SW 1271 (cell line): ENCODE data around the gene ORAI3.

Source experiments
- DNase-seq, 2 experiments: peaks; one replicate each; lab custom pipeline; 2025; lab: John Stamatoyannopoulos, UW

The ORAI3 gene

DNA sequence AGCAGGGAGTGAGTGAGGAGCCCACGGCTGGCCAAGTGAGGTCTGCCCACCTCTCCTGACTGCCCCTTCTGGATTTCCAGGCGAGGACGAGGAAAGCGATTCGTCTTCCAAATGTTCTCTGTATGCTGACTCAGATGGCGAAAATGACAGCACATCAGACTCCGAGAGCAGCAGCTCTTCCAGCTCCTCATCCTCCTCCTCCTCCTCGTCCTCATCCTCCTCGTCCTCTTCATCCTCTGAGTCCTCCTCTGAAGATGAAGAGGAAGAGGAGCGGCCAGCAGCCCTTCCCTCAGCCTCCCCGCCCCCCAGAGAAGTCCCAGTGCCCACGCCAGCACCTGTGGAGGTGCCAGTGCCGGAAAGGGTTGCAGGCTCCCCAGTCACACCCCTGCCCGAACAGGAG, 22.4 kb downstream of the ORAI3 start:
- DNase-seq, result no peak

DNA sequence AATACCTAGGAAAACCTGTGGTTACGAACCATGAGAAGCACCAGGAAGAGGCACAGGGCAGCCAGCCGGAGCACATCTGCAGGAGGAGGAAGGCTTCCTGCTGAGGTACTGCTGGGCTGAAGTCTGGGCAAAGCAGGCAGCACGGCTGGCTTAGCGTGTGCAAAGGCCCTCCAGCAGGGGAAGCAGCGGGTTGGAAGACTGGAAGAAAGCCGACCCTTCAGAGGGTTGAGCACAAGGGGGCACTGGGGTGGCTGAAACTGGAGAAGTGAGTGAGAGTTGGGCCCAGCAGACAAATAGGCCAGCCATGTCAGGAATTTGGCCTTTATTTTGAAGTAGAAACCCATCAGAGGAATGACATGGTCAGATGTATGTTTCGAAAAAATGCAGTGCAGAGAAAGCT, 24.0 kb downstream of the ORAI3 start:
- no peak for DNase-seq

GRCh38 chr16:30974348-30974747, 25.5 kb downstream of the ORAI3 start:
- no peak for DNase-seq

DNA sequence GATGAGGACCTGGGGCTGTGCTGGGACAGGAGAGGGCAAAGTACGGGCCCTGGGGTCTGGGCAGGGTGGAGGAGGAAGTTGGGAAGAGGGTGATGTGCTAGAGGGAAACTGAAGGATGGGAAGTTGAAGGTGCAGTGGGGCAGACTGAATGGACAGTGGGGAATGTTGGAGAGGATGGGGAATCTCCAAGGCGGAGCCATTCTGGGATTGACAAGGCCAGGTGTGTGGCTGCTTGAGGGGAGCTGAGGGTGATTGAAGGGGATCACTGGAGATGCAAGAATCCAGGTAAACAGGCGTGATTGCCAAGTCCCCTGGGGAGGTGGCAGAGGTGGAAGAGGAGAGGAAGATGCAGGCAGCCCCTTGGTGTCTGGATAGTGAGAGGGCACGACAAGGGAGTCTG, 27.6 kb downstream of the ORAI3 start:
- DNase-seq, result no peak

DNA sequence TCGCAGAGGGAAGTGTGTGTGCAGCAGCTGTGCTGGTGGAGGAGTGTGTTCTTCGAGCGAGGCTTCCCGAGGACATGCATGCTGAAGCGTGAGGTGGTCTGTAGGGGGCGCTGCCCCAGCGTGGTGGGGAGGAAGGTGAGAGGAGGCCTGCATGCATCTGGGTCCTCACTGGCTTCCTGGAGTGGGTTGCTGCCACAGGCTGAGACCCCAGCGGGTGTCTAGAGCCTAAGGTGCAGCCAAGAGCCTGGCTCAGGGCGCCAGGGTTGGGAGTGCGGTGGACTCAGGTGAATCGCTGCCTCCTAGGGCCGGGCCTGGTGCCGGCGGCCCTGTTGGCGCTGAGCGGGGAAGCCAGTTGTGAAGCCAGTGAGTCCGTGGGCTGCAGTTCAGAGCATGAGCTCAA, 28.6 kb downstream of the ORAI3 start:
- no peak for DNase-seq

- no peak for DNase-seq
These were observed 30.5 kb downstream of the ORAI3 start for GRCh38 chr16:30979170-30980022.

GRCh38 chr16:30980023-30980371, 31.1 kb downstream of the ORAI3 start:
- DNase-seq, result no peak

- DNase-seq, result no peak
These were observed 31.6 kb downstream of the ORAI3 start for GRCh38 chr16:30980434-30980833.

DNA sequence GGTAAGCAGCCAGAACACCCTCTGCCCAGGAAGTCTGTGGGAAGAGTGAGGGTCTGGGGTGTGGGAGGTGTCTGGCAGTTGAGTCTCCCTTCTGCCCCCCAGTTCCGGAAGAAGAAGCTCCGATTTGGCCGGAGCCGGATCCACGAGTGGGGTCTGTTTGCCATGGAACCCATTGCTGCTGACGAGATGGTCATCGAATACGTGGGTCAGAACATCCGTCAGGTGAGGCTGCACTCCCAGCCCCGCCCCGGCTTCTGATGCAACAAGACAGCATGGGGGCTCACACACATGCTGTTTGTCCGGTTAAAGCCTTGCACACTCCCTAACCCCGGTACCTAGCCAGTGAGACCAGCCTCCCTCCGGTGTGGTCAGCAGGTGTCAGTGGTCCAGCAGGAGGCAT, 32.1 kb downstream of the ORAI3 start:
- no peak for DNase-seq

- DNase-seq, result no peak
These were observed 33.9 kb downstream of the ORAI3 start for GRCh38 chr16:30982548-30983288.

GRCh38 chr16:30983289-30983889, 34.5 kb downstream of the ORAI3 start:
- no peak for DNase-seq

DNA sequence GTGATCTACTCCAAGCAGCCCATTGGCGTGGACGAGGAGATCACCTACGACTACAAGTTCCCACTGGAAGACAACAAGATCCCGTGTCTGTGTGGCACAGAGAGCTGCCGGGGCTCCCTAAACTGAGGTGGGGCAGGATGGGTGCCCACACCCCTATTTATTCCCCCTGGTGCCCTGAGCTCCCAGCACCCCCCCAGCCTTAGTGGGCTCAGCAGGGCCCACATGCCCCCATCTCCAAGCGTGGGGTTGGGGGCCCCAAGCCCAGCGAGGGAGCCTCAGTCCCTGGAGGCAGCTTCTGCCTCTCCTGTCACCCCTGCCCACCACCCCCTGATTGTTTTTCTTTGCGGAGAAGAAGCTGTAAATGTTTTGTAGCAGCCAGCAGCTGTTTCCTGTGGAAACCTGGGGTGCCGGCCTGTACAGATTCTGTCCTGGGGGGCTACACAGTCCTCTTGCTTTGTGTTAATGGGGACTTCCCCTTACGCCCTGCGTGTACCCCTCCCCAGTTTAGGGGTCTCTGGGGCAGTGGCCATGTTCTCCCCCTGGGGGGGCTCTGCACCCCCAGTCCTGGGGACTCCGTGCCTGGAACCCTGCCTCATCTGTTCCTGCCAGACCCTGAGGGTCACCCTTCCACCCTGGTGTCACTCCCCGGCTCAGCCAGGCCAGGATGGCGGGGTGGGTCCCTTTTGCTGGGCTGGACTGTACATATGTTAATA, 35.2 kb downstream of the ORAI3 start:
- DNase-seq, result no peak

GRCh38 chr16:30984669-30985400, 36.0 kb downstream of the ORAI3 start, which contains the start of gene HSD3B7:
HSD3B7 (plus strand) TSS chr16:30985207; CDS start chr16:30985659, 452 bp downstream.
- peak; percentile 49 to 77 for DNase-seq

DNA sequence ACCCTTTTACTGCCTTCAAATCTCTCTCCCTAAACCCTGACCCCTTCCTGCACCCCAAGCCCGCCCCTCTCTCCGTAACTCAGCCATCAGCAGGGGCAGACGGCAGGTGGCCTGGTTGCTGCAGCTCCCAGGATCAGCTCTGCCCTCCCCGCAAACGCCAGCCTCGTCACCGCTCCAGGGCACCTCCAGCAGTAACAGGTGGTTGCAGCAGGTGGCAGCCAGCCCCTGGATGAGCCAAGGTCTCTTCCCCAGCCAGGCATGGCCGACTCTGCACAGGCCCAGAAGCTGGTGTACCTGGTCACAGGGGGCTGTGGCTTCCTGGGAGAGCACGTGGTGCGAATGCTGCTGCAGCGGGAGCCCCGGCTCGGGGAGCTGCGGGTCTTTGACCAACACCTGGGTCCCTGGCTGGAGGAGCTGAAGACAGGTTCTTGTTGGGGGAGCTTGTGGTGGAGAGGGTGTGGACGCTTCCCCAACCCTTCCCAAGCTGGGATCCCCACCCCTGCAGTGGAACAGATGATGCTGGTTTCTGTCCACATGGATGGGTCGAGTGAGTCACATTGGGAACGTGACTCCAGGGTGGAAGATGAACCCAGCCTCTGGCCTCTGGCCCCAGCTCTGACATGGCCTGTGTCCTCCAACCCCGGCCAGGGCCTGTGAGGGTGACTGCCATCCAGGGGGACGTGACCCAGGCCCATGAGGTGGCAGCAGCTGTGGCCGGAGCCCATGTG, 36.7 kb downstream of the ORAI3 start:
- DNase-seq, result no peak

DNA sequence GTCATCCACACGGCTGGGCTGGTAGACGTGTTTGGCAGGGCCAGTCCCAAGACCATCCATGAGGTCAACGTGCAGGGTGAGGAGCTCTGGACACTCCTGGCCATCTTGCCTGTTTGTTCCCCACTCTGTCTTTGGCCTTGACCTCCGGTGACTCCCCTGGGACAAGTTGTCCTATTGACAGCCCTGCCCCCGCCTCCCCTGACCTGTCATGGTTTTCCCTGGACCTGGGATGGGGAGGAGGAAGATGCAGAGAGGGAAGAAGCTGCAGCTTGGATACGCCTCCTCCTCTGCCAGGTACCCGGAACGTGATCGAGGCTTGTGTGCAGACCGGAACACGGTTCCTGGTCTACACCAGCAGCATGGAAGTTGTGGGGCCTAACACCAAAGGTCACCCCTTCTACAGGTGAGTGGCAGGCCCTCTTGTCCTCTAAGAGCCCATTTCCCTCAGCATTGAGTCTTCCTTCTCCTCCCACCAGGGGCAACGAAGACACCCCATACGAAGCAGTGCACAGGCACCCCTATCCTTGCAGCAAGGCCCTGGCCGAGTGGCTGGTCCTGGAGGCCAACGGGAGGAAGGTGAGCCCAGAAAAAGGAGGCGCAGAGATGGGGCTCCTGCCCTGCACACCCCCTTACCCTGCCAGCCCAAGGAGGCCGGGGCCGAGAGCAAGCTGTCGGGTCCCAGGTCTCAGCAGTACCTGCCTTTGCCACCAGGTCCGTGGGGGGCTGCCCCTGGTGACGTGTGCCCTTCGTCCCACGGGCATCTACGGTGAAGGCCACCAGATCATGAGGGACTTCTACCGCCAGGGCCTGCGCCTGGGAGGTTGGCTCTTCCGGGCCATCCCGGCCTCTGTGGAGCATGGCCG, 37.5 kb downstream of the ORAI3 start:
- no peak for DNase-seq

GRCh38 chr16:30987581-30988190, 38.8 kb downstream of the ORAI3 start:
- DNase-seq, result no peak

DNA sequence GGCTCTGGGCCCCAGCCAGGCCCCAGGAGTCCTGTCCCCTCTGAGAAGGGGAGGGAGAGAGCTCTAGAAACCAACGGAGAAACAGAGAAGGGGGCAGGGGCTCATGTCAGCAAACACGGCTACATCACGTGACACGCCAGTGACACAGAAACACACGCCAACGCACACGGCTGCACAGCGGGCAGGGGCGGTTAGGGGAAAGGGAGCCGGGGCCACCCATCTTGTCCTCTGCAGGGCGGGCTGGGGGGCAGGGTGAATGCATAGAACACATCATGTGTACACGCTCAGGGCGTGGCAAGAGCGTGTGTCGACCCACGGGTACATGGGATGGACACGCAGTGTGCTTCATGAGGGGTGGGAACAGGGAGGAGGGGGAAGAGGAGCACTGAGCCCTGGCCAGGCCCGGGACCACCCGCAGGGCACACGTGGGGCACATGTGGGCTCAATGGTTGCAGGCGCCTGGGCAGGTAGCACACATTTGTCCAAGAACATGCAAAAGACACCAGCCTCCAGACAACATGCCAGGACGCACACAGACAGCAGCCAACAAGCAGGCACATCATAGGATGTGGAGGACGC, 40.7 kb downstream of the ORAI3 start:
- no peak for DNase-seq

GRCh38 chr16:30990105-30990504, 41.2 kb downstream of the ORAI3 start:
- no peak for DNase-seq

- DNase-seq, result no peak
These were observed 42.2 kb downstream of the ORAI3 start for GRCh38 chr16:30991052-30991451.
